ENCODE measurements around the gene ZNF148. TPM values are rescaled to one million over a fixed set of nuclear protein-coding genes. Genes with fewer than 3 reads are reported as not detected.

Gene ZNF148
- total RNA-seq, 1 donor: 15.6 TPM

GRCh38 chr3:125231895-125232294, 143.2 kb downstream of the ZNF148 start:
- no peak for DNase-seq (ENCODE audit: low read depth in 2 of 3, low spot score in 2 of 3)

- DNase-seq (ENCODE audit: low read depth in 2 of 3, low spot score in 2 of 3): no peak
Measured at GRCh38 chr3:125229707-125230106, 145.4 kb downstream of the ZNF148 start.

GRCh38 chr3:125229168-125229567, 146.0 kb downstream of the ZNF148 start:
- DNase-seq (ENCODE audit: low read depth in 2 of 3, low spot score in 2 of 3): no peak

- DNase-seq (ENCODE audit: low read depth in 2 of 3, low spot score in 2 of 3): no peak
Measured at GRCh38 chr3:125221831-125222230, 153.3 kb downstream of the ZNF148 start.

- no peak for DNase-seq (ENCODE audit: low read depth in 2 of 3, low spot score in 2 of 3)
Measured at GRCh38 chr3:125220727-125221429, 154.2 kb downstream of the ZNF148 start.

GRCh38 chr3:125220183-125220582, 154.9 kb downstream of the ZNF148 start:
- DNase-seq (ENCODE audit: low read depth in 2 of 3, low spot score in 2 of 3): no peak

- no peak for DNase-seq (ENCODE audit: low read depth in 2 of 3, low spot score in 2 of 3)
Measured at GRCh38 chr3:125219261-125219701, 155.8 kb downstream of the ZNF148 start.

- peak in 2 of 3 donors; percentile 46 to 51 for DNase-seq (ENCODE audit: low read depth in 2 of 3, low spot score in 2 of 3)
Measured at GRCh38 chr3:125214738-125215137, 160.4 kb downstream of the ZNF148 start.

- DNase-seq (ENCODE audit: low read depth in 2 of 3, low spot score in 2 of 3): no peak
Measured at GRCh38 chr3:125213946-125214542, 161.1 kb downstream of the ZNF148 start.

GRCh38 chr3:125213364-125213755, 161.8 kb downstream of the ZNF148 start:
- DNase-seq (ENCODE audit: low read depth in 2 of 3, low spot score in 2 of 3): no peak

GRCh38 chr3:125212509-125213363, 162.4 kb downstream of the ZNF148 start, which contains the start of gene SLC12A8:
SLC12A8 (minus strand) TSS chr3:125212748; CDS start chr3:125211349, 1,399 bp downstream.
- DNase-seq (ENCODE audit: low read depth in 2 of 3, low spot score in 2 of 3): no peak

GRCh38 chr3:125212091-125212508, 163.0 kb downstream of the ZNF148 start:
- DNase-seq (ENCODE audit: low read depth in 2 of 3, low spot score in 2 of 3): no peak

GRCh38 chr3:125211523-125212090, 163.5 kb downstream of the ZNF148 start:
- DNase-seq (ENCODE audit: low read depth in 2 of 3, low spot score in 2 of 3): no peak

GRCh38 chr3:125207949-125208568, 167.1 kb downstream of the ZNF148 start:
- no peak for DNase-seq (ENCODE audit: low read depth in 2 of 3, low spot score in 2 of 3)

- no peak for DNase-seq (ENCODE audit: low read depth in 2 of 3, low spot score in 2 of 3)
Measured at GRCh38 chr3:125207507-125207906, 167.6 kb downstream of the ZNF148 start.

- DNase-seq (ENCODE audit: low read depth in 2 of 3, low spot score in 2 of 3): no peak
Measured at GRCh38 chr3:125206934-125207333, 168.2 kb downstream of the ZNF148 start.

- DNase-seq (ENCODE audit: low read depth in 2 of 3, low spot score in 2 of 3): no peak
Measured at GRCh38 chr3:125203731-125204130, 171.4 kb downstream of the ZNF148 start.

GRCh38 chr3:125202197-125202596, 172.9 kb downstream of the ZNF148 start:
- DNase-seq (ENCODE audit: low read depth in 2 of 3, low spot score in 2 of 3): no peak

GRCh38 chr3:125200731-125201139, 174.4 kb downstream of the ZNF148 start:
- DNase-seq (ENCODE audit: low read depth in 2 of 3, low spot score in 2 of 3): no peak

GRCh38 chr3:125194849-125195601, 180.1 kb downstream of the ZNF148 start:
- no peak for DNase-seq (ENCODE audit: low read depth in 2 of 3, low spot score in 2 of 3)

Measured in hematopoietic multipotent progenitor cell (in vitro differentiated cells).